Stimulated activated CD8-positive, alpha-beta memory T cell treated with anti-CD3 and anti-CD28 coated beads, Interleukin-4, amount 100 ng/mL, for 4 hours (primary cell): ENCODE results near the gene NUDT4.
"Not testable (repeated sequence)": the region's sequence is repeated elsewhere in the genome, so short reads cannot be mapped to it uniquely, and the experiment has no call there.

Experiments used
- DNase-seq, 2 donors: peaks; one replicate each; pipeline ENCODE4 v3.0.0-alpha.2; 2020; ENCODE audit warnings: low read depth in 2 of 2, low spot score in 1 of 2

The NUDT4 gene

GRCh38 chr12:93366422-93366821 lies 11.3 kb upstream of the NUDT4 start:
- DNase-seq: no peak

- no peak for DNase-seq
Observed at GRCh38 chr12:93368766-93369165, 9.0 kb upstream of the NUDT4 start.

DNA sequence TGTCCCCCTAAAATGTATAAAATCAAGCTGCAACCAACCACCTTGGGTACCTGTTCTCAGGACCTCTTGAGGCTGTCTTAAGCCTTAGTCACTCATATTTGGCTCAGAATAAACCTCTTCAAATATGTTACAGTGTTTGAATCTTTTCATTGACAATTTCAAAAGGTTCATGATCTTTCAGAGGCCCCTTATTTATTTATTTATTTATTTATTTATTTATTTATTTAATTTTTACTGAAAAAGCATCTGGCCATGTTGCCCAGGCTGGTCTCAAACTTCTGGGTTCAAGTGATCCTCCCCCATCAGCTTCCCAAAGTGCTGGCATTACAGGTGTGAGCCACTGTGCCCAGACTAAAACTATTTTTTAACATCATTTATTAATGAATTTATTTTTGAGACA lies 8.2 kb upstream of the NUDT4 start:
- DNase-seq: no peak

DNA sequence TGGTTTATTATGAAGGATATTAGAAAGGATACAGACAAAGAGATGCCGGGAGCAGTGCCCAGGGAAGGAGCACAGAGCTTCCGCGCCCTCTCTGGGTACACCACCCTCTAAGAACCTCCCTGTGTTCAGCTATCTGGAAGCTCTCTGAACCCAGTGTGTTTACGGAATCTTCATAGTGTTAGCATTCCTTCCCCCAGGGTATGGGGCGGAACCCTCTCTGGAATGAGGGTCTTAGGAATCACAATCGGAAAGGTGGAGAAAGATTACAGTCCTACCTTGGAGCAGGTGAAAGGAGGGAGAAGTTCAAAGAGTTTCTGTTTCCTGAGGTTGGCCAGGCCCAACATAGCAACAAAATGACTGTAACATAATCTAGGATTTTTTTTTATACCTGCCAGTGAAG lies 6.8 kb upstream of the NUDT4 start:
- DNase-seq: no peak

GRCh38 chr12:93373961-93374656 lies 3.6 kb upstream of the NUDT4 start:
- DNase-seq: no peak

GRCh38 chr12:93375906-93376305 lies 1.8 kb upstream of the NUDT4 start:
- no peak for DNase-seq

DNA sequence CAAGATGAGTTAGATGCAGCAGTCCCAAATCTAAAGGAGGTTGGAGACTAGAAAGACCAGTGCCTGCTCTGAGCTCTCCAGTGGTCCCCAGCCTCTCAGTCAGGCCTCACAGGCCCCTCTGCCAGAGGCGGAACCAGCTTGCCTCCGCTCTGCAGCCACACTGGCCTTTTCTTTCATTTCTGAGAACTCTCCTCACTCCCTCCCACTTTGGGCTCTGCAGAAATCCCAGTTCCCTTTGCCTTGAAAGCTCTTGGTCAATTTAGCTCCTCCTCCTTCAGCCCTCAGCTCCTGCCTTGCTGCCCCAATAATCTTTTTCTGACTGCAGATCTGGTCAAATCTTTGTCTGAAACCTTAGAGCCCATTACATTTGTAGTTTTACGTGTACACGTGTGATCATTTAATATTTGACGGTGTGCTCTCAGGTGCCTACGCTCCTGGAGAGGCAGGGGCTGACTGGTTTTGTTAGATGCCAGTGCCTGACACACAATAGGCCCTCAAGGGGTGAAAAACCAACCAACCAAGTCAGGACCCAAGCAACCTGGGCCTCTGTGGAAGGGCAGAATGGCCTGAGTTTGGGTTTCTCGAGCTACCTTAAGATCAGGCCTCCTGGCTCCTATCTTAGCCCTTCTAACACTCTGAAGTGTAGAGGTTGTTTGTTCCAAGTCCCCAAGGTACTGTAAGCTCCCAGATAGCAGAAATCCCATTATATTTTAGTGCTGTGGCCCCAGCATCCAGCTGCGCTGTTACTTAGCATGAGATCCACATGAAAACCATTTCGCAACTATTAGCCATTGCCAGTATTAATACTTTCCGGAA lies 1.1 kb upstream of the NUDT4 start:
- no peak for DNase-seq

GRCh38 chr12:93378196-93378997 lies 672 bp downstream of the NUDT4 start:
- peak in 1 of 2 donors; percentile 16 for DNase-seq

DNA sequence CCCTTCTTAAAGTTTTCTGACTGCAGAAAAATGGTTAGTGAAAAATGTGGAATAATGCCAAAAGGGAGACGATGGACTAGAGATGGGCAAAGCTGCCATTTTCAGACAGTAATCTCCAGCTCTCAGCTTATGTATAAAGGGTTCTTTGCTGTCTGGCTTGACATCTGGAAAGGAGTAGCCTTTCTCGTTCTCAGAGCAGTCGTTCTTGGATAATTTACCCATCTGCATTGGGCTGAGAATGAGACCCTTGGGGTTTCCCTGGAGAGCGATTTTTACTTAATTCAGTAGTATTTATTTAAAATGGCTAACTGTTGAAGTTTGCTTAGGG lies 1.2 kb downstream of the NUDT4 start:
- DNase-seq: no peak

- DNase-seq: no peak
Observed at GRCh38 chr12:93379326-93379980, 1.7 kb downstream of the NUDT4 start.

GRCh38 chr12:93379981-93380361 lies 2.2 kb downstream of the NUDT4 start:
- no peak for DNase-seq

DNA sequence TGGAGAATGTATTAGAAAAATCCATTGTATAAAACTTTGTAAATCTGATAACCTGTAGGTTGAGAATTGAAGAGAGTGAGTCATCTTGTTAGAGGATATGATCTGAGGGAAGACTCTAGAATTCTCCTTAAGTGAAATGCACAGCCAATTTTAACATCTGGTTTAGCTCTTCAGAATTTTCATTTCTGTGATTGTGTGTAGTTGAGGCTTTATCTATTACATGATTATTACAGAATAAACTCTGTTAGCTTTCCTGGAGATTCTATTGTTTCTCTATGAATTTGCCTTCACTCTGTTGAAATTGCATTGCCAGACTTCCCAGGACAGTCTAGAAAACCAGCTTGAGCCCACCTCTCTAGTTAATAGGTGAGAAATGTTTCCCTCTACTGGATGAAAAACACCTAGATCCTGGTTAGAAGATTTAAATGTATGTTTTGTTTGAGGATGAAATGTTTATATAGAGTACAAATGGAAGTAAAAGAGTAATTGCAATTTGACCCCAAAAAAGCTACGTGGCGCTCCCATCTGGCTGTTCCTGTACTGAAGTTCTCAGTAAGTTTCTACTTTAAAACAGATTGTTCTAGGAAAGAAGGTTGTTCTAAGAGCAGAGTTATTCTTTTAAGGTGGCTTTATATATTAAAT lies 2.9 kb downstream of the NUDT4 start:
- DNase-seq: no peak

GRCh38 chr12:93381161-93381975 lies 3.6 kb downstream of the NUDT4 start:
- no peak for DNase-seq

DNA sequence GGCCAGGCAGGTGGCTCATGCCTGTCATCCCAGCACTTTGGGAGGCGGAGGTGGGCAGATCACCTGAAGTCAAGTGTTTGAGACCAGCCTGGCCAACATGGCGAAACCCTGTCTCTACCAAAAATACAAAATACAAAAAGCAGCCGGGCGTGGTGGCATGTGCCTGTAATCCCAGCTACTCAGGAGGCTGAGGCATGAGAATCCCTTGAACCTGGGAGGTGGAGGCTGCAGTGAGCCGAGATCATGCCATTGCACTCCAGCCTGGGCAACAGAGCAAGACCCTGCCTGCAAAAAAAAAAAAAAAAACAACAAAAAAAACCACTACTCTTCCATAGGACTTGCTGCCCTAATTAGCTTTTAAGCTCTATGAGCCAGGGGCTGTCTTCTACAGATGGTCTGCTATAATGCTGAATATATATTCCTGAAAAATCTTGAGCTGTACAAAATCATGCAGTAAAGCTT lies 4.3 kb downstream of the NUDT4 start:
- DNase-seq: not testable (repeated sequence)

GRCh38 chr12:93387780-93388179 lies 10.1 kb downstream of the NUDT4 start:
- DNase-seq: no peak

DNA sequence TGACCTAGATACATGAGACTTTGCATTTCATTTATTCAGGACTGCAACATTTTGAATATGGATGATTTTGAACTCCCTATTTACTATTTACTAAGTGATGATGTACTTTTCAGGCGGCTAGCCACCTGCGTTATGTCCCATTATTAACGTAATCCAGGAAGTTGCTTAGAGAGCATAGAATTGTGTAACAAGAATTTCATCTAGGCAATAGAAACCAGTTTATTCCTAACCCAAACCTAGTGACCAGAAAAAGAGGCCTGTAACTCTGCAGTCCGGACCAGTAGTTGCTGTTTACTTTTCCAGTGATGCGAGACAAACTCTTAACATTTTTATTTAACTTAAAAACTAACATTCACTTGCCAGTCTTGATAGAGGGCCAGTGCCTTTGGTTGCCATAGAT lies 12.3 kb downstream of the NUDT4 start:
- no peak for DNase-seq

DNA sequence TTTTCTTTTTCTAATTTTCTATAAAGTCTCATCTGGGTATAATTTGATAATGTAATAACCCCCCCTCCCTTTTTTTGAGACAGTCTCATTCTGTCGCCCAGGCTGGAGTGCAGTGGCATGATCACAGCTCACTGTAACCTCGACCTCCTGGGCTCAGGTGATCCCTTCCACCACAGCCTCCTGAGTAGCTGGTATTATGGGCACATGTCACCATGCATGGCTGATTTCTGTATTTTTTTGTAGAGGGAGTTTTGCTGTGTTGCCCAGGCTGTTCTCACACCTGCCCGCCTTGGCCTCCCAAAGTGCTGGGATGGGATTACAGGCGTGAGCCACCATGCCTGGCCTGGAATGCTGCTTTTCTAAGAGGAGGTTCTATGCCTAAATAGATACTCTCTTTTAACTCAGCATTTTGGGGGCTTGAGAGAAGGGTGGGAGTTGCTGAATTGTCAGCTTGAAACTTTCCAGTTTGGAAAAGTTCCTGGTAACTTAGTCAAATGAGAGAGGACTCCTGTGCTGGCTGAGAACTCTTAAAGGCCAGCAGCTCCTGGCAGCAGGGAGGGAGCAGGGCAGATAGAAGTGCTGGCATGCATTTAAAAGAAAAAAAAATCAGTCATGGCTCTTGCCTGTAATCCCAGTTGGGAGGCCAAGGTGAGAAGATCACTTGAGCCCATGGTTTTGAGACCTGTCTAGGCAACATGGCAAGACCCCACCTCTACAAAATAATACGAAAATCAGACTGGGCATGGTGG lies 13.0 kb downstream of the NUDT4 start:
- DNase-seq: no peak

DNA sequence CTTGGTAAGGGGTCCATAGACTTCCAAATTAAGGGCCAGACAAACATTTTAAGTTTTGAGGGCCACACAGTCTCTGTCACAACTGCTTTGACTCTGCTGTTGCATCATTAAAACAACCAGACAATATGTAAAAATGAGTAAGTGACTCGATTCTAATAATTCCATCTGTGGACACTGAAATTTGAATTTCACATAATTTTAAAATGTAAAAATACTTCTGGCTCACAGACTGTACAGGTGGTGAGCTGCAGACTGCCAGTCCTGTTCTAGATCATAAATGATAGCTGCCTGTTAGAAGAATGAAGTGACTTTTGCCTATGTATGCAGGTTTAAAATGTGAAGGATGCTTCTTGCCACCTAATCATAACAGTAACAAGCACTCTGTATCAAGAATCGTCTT lies 15.7 kb downstream of the NUDT4 start:
- no peak for DNase-seq

- DNase-seq: no peak
Observed at GRCh38 chr12:93397412-93397811, 19.7 kb downstream of the NUDT4 start.
